Endometrial microvascular endothelial cells (primary cell): ENCODE results near the gene ZPBP2. TPM values are rescaled to one million over a fixed set of nuclear protein-coding genes. Genes with fewer than 3 reads are reported as not detected.
"Not testable (repeated sequence)": the region's sequence is repeated elsewhere in the genome, so short reads cannot be mapped to it uniquely, and the experiment has no call there.

Source experiments
- in situ Hi-C: cut with HindIII; loops from 2 replicates; pipeline ENCODE4 v1.10.0; 2017; ENCODE audit warnings: low sequenced_read_pairs, low pct_unique_long_range_greater_than_20kb; ENCODE audit errors: inconsistent ontology term
- total RNA-seq: library from RNA; depleted of rRNA; stranded (reverse); fragments of >200 nt; gene quantifications from one replicate; pipeline ENCODE4 v1.2.3, GENCODE V29; 2015; ENCODE audit errors: inconsistent ontology term

The ZPBP2 gene
- total RNA-seq, 1 donor from 2014 or later: not detected

DNA sequence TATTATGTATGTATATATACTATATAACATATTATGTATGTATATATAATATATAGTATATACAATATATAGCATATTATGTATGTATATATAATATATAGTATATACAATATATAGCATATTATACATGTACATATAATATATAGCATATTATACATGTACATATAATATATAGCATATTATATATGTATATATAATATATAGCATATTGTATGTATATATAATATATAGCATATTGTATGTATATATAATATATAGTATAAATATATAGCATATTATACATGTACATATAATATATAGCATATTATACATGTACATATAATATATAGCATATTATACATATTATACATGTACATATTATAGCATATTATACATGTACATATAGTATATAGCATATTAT lies 17.8 kb upstream of the ZPBP2 start:
- in situ Hi-C loops: not testable (repeated sequence)

DNA sequence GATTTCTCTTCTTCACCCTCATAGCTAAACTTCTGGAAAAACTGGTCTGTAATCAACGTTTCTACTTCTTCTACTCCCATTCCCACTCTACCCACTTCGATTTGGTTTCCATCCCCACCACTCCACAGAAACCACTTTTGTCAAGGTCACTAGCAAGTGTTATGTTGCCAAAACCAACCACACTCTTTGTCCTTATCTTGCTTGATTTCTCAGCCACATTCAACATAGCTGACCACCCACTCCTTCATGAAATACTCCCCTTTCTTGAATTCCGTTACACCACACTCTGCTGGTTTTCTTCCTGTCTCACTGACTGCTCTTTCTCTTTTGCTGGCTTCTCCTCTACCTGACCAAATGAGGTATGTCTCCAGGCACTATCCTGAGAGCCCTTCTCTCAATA lies 15.8 kb upstream of the ZPBP2 start:
- in situ Hi-C loops: no loop called here

DNA sequence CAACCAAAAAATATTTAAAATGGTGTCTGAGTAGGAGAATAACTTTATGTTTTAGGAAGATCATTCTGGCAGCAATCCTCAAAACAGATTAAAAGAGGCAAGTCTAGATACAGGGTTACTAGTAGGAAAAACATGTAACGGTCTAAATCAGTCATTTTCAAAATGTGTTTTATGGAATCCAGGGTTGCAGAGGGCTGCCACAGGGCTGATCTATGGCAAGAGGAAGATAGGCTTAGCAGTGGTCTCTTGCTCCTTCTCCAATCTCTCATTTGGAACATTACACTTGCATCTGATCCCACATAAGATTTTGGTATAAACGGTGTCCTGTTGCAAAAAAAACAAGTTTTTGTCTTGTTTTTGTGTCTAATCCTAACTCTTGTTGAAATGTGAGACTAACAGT lies 13.1 kb upstream of the ZPBP2 start:
- in situ Hi-C loops: no loop called here

DNA sequence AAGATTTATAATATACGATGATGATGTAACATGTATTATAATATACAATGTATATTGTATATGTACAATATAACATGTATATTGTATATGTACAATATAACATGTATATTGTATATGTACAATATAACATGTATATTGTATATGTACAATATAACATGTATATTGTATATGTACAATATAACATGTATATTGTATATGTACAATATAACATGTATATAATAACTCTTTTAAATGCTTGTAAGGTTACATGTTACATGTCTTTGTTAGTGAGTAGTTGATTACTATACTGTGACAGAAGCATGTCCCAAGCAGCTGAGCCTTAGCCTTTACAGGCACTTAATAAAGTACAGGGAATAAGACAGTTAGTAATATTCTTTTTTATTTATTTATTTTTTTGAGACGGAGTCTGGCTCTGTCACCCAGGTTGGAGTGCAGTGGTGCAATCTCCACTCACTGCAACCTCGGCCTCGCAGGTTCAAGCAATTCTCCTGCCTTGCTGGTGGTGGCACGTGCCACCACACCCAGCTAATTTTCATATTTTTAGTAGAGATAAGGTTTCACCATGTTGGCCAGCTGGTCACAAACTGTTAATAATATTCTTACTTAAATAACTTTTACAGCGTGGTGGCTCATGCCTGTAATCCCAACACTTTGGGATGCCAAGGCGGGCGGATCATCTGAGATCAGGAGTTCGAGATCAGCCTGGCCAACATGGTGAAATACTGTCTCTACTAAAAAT lies 11.9 kb upstream of the ZPBP2 start:
- in situ Hi-C loops: not testable (repeated sequence)

DNA sequence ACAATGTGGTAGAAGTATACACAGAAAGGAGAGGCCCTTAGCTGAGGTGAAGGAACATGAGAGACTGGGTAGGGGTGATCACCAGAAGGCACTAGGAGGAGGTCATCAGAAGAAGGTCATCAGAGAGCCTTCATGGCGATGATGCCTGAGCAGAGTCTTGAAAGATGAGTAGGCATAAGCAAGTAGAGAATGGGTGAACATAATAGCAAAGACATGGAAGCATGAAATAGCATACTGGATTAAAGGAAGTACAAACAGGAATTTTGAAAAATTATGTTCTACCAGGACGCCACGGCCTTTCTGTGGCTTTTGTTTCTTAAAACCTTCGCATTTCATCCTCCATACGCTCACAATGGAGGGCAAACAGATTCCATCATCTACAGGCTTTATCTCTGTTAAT lies 6.8 kb upstream of the ZPBP2 start:
- in situ Hi-C loops: no loop called here

DNA sequence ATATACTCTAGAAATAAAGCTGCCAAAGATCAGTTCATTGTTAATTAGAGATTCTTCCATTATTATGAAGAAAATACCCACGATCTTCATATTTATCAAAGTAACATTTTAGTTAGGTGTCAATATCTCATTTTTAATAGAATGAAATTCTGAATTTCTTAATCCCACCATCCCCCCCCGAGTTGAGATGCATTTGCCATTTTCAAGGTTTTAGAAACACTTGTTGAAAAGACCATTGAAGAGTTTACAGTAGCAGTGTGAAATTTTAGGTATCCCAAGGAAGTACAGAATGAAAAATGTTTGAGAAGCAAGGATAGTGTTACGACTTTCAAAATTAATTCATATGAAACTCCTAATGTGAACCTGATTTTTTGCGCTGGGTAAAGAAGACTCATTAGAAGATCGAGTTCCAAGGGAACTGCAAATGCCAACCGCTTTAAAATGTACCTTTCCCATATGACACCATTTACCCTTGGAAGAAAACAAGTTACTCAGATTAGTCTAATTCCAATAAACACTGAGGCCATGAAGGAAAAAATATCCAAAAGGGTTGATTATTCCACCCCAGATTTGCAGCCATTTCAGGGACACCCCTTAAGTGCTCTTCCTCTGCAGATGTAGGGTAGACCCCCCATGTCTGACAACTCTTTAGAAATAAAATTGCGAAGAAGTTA lies 4.6 kb upstream of the ZPBP2 start:
- in situ Hi-C loops: no loop called here

DNA sequence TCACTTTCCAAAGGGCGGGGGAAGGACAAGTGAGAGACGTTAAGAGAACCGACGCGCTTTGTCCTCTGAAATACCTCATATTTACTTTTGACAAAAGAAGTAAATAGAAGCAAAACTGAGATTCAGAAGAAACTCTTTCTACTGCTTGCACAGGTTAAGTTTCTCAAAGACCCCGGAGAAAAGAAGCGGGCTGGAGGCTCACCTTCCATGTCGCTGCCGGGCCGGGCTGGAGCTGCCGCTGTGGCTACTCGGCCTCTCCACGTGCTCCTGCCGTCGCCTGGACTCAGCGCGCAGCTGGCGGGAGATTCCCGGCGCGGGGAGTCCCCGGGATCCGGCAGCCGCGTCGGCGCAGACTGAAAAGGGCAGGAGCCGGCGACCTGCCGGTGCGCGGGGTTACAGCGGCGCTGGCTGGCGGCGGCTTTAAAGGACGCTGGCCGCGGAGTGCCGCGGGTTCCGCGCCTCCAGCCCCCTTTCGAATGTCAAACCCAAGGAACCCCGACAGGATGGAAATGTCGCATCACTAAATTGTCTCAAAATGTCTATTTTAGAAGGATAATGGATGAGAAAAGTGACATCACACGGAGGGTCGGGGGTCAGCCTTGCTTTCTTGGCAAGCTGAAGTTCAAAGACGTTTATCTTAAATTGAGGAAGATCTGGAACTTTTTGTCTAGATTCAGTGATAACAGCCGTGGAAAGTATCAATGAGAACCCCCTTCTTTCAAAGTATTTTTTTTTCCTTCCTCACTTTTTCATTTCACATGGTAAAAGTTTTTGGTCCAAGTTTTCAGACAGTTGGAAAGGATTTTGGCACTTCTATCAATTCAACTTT lies 3.9 kb upstream of the ZPBP2 start, which contains the start of gene IKZF3:
IKZF3 (minus strand) TSS at position 395 of the 829 bp plus-strand sequence; CDS start at position 209, 186 bp downstream.
- in situ Hi-C loops: no loop called here

DNA sequence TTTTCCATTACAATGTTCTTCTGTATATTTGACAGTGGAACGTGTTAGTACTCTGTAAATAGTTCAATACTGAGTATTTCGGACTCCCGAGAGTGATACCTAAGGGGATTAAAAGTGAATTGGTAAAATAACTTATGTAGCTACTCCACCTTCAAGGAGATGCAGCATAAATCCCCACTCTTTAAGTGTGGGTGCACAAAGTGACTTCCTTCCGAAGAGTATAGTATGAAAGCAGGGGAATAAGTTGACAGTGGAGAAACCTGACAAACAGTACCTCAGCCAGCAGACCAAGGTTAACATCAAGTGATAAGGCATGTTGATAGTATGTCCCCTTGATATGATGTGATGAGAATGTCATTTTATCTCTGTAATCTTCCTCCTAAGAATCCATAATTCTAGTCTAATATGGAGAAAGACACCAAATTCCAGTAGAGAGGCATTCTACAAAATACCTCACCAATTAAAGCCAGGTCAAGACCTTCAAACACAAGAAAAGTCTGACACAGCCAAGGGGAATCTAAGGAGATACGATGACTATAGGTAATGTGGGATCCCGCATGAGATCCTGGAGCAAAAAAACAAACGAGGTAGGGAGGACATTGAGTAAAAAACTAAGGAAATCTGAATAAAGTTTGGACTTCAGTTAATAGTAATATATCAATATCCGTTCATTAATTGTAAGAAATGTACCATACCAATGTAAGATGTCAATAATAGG lies 1.8 kb upstream of the ZPBP2 start:
- in situ Hi-C loops: no loop called here

DNA sequence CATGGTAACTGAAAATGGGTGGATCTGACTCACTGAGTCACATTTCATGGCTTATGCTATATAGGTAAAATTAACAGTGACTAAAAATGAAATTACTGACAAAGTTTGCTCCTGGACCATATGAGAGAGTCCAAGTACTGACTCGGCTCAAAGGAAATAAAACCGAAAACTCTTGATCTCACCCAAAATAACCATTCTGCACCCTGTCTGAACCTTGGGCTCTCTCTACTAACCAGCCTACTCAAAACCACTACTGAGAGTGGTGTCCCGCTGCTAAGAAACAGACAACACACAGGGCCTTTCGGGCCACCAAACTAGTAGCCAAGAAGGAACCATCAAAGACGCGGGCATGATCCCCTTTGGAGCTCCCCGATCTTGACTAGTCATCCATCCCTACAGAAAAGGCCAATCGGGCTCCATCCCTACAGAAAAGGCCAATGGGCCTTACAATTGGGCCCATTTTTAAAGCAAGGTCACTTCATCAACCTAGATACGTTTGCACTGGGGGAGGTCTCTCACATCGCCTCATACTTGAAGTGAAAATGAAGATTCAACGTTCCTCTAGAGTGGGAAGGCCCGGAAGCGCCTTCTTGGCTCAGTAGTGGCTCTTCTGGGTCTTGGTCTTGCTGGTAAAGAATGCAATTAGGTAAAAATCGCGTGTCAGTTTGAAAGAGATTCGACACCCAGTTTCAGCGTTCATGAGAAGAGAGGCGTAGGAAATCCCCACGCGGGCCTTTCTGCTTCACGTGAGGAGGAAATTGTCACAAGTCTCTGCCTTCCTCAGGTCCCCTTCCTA lies 720 bp upstream of the ZPBP2 start:
- in situ Hi-C loops: no loop called here

DNA sequence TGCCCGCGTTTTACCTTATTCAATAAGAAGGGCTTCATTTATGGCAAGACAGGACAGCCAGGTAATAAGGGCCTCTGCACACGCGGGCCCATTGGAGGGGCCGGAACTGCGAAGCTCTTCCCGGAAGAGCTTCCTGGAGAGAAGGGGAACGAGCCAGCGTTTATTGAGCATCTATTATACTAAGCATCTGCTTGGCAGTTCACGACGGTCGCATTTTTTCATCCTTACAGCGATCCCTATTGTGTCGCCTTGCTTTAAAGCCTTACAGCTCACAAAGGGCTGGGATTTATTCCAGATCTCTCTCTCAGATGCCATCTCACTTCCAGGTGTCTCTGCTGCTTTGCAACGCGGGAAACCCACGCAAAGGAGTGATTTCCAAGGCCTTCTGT lies 546 bp downstream of the ZPBP2 start:
- in situ Hi-C loops: no loop called here

DNA sequence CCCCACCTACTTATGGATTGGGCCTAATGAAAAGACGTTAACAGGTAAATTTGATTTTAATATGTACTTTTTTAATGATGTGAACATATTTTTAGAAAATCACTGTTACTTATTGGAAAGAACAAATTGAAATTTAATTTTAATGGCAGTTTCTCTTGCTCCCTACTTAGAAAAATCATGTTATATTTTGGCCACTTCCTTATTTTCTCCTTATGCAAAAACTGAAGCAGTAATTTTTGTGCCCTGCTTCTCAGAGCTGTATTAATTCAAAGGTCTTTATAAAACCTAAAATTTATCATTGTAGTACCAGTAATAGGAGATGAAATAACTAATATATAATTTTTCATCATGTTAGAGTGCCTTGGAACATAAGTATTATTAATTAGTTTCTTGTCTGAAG lies 2.8 kb downstream of the ZPBP2 start:
- in situ Hi-C loops: no loop called here

DNA sequence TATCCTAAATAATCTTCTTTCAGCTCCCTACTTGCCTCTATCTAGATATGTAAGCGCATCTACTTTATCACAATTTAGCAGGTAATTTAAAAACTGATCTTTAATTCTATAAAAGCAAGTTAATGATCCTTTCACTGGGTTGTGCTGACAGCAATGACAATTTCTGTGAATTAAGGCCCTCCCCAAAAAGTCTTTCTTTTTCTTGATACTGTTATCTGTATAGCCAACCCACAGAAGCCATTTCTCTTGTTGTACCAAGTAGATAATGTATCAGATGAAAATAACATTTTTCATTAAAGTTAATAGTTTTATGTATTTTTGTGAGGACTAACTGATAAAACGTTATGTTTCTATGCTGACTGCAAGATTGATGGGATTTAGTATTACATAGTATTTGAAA lies 3.8 kb downstream of the ZPBP2 start:
- in situ Hi-C loops: no loop called here

DNA sequence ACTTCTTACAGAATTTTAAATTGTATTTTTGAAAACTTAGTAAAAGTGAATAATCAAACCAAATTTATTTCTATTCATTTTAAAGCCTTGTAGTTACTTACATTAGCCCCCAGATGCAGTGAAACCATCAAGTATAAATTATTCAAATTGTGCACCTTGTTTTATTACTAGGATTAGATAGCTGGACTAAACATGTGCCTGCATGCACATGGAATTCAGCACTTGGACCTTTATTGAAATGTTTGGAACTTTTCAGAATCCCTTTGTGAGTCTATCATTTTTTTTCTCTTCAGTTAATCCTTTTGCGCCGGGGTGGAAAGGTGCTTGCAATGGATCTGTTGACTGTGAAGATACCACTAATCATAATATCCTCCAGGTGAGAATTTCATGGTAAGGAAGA lies 4.7 kb downstream of the ZPBP2 start:
- in situ Hi-C loops: no loop called here

DNA sequence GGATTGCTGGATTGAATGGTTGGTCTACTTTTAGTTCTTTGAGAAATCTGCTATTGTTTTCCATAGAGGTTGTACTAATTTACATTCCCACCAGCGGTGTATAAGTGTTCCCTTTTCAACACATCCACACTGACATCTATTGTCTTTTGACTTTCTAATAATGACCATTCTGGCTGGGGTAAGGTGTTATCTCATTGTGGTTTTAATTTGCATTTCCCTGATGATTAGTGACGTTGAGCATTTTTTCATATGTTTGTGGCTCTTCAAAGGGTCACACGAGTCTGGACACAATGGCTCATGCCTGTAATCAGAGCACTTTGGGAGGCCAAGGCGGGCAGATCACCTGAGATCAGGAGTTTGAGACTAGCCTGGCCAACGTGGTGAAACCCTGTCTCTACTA lies 18.1 kb downstream of the ZPBP2 start:
- in situ Hi-C loops: not testable (repeated sequence)

DNA sequence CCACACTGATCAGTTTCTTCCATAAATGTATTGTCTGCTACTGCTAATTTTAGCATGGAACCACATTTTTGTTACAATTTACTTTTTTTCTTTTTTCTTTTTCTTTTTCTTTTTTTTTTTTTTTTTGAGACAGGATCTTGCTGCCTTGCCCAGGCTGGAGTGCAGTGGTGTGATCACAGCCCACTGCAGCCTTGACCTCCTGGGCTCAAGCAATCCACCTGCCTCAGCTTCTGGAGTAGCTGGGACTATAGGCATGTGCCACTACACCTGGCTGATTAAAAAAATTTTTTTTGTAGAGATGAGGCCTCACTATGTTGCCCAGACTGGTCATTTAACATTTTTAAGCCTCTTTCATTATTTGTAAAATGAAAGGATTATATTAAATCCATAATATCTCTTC lies 19.1 kb downstream of the ZPBP2 start:
- in situ Hi-C loops: no loop called here

DNA sequence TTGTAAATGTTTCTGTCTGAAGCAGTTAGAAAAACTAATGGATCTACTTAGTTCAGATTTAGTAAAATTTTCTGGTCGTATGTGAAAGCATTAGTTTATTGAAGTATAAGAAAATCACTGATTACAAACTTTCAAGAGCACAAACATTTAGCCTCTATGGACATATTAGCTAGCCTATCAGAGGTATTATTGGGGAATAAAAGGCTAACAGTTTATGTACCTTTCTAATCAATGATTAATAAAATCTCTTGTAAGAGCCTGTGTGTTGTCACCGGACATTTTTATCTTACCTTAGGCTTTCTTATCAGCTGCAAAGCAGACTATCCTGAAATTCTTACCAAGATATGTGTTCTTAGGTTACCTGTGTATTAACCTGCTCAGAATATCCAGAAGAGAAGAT lies 21.2 kb downstream of the ZPBP2 start:
- in situ Hi-C loops: no loop called here

DNA sequence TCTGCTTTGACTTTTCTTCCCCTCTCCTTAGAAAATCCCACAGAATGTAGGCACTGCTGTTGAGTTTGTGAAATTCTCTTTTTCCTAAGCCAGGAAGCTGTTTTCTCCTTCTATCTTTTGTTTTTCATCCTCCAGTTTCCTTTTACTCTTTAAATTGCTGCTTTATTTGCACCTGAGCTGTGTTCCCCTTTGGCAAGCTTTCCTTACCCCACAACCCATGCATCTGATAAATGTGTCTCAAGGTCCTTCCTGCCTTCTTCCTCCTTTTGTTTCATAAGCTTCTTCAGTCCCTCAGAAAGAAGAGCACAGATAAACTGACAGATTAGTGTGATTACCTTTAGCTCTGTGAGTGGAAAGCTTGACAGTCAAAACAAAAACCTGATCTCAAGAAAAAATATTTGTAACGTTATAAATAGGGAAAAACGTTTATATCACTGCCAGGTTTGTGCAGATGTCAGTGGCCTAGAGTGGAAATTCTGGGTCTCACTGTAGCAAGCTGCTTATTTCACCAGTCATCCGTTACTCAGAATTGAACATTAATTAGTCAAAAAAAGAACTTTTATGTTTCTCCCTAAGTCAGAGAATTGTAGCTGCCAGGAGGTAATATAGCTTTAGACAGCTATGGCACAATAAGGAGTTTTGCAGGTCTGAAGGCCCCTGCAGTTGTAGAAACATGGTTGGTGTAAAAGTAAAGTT lies 26.8 kb downstream of the ZPBP2 start:
- in situ Hi-C loops: no loop called here

DNA sequence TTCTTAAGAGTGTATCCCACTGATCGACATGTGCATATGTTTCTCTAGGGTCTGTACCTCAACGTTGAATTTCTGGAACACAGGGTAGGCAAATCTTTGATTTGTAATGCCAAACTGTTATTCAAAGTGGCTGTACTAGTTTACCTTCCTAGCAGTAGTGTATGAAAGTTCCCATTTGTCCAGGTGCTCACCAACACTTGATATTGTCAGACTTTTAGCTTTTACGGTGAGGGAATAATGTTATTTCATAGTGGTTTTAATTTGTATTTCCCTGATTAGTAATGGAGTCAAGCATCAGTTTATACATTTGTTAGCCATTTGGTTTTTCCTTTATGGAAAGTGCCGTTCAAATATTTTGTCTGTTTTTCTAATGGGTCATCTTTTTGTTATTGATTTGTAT lies 30.1 kb downstream of the ZPBP2 start:
- in situ Hi-C loops: no loop called here
